OCI-LY3 (cell line): ENCODE measurements around the gene ID1.
"Not testable (repeated sequence)": the region's sequence is repeated elsewhere in the genome, so short reads cannot be mapped to it uniquely, and the experiment has no call there.

ENCODE experiments used
- H2AFZ ChIP-seq: fragments of 200-600, 300-600 bp; shearing (Covaris generic); 2 replicates; pipeline ENCODE4 v1.6.0; 2014; ENCODE audit warnings: antibody characterized with exemption, low read depth, low read length
- H3K27ac ChIP-seq: fragments of 200-600, 300-600 bp; sonication (generic); 2 replicates; pipeline ENCODE4 v1.5.1; 2014; ENCODE audit warnings: mild to moderate bottlenecking, low read length, moderate library complexity, mixed read lengths
- H3K27me3 ChIP-seq: fragments of 200-600, 300-600 bp; sonication (generic); 2 replicates; pipeline ENCODE4 v1.6.1; 2014; ENCODE audit warnings: low read depth, low read length, mixed read lengths
- H3K36me3 ChIP-seq: fragments of 200-600, 300-600 bp; sonication (generic); replicated peaks from 2 replicates; pipeline ENCODE3; 2014; ENCODE audit warnings: low read depth, low read length, mixed read lengths
- H3K4me1 ChIP-seq: fragments of 300-600, 200-600 bp; sonication (generic); 2 replicates; pipeline ENCODE4 v1.6.1; 2014; ENCODE audit warnings: low read length, mixed read lengths
- H3K4me2 ChIP-seq: fragments of 200-600, 300-600 bp; sonication (generic); 2 replicates; pipeline ENCODE4 v1.6.1; 2014; ENCODE audit warnings: low read length, mixed read lengths
- H3K4me3 ChIP-seq: fragments of 300-600, 200-600 bp; sonication (generic); 2 replicates; pipeline ENCODE4 v1.5.1; 2014; ENCODE audit warnings: antibody characterized with exemption, mild to moderate bottlenecking, low read length, moderate library complexity
- H3K79me2 ChIP-seq: fragments of 300-600, 200-600 bp; shearing (Covaris generic); 2 replicates; pipeline ENCODE4 v1.6.1; 2014; ENCODE audit warnings: mild to moderate bottlenecking, low read length, mixed read lengths
- H3K9ac ChIP-seq: fragments of 300-600, 200-600 bp; shearing (Covaris generic); 2 replicates; pipeline ENCODE4 v1.6.0; 2014; ENCODE audit warnings: mild to moderate bottlenecking, low read length, moderate library complexity
- H3K9me3 ChIP-seq: fragments of 200-600, 300-600 bp; shearing (Covaris generic); 2 replicates; pipeline ENCODE4 v1.6.1; 2014; ENCODE audit warnings: low read length, mixed read lengths; ENCODE audit not compliant: insufficient read depth
- H4K20me1 ChIP-seq: fragments of 200-600, 300-600 bp; sonication (generic); 2 replicates; pipeline ENCODE4 v1.6.1; 2016; ENCODE audit warnings: low read length, mixed read lengths; ENCODE audit not compliant: insufficient read depth
- EZH2phosphoT487 ChIP-seq: fragments of 200-600 bp; shearing (Covaris generic); IDR thresholded peaks from 2 replicates; pipeline ENCODE4 v1.6.1; 2018; ENCODE audit warnings: antibody characterized with exemption, mixed run types, low read depth
- TF ChIP-seq, protein P1 (sequence below): fragments of 200-600, 300-600 bp; sonication (generic); IDR thresholded peaks from 2 replicates; pipeline ENCODE4 v1.5.1; 2014; ENCODE audit warnings: antibody characterized with exemption, low read length, low read depth

The ID1 gene

DNA sequence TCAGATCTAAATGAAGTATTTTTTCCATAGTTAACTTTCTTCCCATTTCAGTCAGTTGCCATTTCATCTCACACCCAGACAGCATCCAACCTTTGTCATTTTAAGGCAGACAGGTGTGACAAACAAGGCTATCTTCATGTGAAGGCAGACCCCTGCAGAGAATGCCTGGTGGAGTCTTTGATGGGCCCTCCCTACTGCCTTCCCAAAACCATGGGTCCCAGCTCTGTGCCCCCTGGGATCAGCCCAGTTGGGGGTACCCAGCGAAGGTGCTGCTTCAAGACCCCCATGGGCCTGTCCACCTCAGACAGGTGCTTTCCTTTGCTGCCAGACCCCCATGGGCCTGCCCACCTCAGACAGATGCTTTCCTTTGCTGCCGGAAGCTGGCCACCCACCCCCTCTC is 28.3 kb upstream of the ID1 start:
- no peaks in the 10 kb centered on the region for H3K9me3 ChIP-seq
- no peaks in the 10 kb centered on the region for H3K79me2 ChIP-seq
- H3K9ac ChIP-seq = no peak overlapping the region
- H3K4me3 ChIP-seq = no peak overlapping the region
- no peak overlapping the region for H3K4me2 ChIP-seq
- H3K27me3 ChIP-seq = no peaks in the 10 kb centered on the region
- peaks cover 16% of the 10 kb centered on the region for H3K4me1 ChIP-seq
- no peaks in the 10 kb centered on the region for H3K36me3 ChIP-seq
- H3K27ac ChIP-seq = no peak overlapping the region
- no peak for TF ChIP-seq EZH2phosphoT487
- TF ChIP-seq, protein P1, sequence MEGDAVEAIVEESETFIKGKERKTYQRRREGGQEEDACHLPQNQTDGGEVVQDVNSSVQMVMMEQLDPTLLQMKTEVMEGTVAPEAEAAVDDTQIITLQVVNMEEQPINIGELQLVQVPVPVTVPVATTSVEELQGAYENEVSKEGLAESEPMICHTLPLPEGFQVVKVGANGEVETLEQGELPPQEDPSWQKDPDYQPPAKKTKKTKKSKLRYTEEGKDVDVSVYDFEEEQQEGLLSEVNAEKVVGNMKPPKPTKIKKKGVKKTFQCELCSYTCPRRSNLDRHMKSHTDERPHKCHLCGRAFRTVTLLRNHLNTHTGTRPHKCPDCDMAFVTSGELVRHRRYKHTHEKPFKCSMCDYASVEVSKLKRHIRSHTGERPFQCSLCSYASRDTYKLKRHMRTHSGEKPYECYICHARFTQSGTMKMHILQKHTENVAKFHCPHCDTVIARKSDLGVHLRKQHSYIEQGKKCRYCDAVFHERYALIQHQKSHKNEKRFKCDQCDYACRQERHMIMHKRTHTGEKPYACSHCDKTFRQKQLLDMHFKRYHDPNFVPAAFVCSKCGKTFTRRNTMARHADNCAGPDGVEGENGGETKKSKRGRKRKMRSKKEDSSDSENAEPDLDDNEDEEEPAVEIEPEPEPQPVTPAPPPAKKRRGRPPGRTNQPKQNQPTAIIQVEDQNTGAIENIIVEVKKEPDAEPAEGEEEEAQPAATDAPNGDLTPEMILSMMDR = no peak
- no peaks in the 10 kb centered on the region for H4K20me1 ChIP-seq
- no peak overlapping the region for H2AFZ ChIP-seq

DNA sequence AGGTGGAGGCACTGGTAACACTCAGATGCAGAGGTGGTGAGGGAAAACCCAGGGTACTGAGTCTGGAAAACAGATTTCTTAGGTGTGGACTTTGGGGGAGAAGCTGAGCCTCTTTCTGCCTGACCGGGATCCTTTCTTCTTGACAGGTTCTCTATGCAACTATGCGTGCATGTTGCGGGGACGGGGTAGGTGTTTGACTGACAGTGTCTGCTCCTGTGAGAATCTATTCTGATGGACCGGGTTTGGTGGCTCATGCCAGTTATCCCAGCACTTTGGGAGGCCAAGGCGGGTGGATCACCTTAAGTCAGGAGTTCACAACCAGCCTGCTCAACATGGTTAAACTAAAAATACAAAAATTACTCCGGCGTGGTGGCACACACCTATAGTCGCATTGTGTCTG is 27.9 kb upstream of the ID1 start:
- no peak for TF ChIP-seq EZH2phosphoT487
- TF ChIP-seq, protein P1 = no peak
- Histone ChIP-seq H3K27ac (no peak overlapping the region), H3K9me3 (no peaks in the 10 kb centered on the region), H4K20me1 (no peaks in the 10 kb centered on the region), H3K4me1 (peaks cover 12% of the 10 kb centered on the region), H3K4me3 (no peak overlapping the region), H3K36me3 (no peaks in the 10 kb centered on the region), H3K27me3 (no peaks in the 10 kb centered on the region), H3K79me2 (no peaks in the 10 kb centered on the region), H3K4me2 (no peak overlapping the region), H3K9ac (no peak overlapping the region), H2AFZ (no peak overlapping the region)

DNA sequence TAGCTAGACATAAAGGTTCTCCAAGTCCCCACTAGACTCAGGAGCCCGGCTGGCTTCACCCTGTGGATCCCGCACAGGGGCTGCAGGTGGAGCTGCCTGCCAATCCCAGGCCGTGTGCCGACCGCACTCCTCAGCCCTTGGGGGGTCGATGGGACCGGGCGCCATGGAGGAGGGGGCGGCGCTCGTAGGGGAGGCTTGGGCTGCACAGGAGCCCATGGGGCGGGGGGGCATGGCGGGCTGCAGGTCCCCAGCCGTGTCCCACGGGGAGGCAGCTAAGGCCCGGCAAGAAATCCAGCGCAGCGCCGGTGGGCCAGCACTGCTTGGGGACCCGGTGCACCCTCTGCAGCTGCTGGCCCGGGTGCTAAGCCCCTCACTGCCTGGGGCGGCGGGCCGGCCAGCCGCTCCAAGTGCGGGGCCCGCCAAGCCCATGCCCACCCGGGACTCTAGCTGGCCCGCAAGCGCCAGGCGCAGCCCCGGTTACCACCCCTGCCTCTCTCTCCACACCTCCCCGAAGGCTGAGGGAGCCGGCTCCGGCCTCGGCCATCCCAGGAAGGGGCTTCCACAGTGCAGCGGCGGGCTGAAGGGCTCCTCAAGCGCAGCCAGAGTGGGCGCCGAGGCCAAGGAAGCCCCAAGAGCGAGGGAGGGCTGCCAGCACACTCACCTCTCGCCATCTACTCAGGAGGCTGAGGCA is 26.5 kb upstream of the ID1 start:
- Histone ChIP-seq H2AFZ (no peak overlapping the region), H3K4me2 (no peak overlapping the region), H4K20me1 (no peaks in the 10 kb centered on the region), H3K79me2 (no peaks in the 10 kb centered on the region), H3K4me3 (no peak overlapping the region), H3K4me1 (peaks cover 6% of the 10 kb centered on the region), H3K9ac (no peak overlapping the region), H3K27me3 (no peaks in the 10 kb centered on the region), H3K9me3 (no peaks in the 10 kb centered on the region), H3K36me3 (no peaks in the 10 kb centered on the region), H3K27ac (no peak overlapping the region)
- TF ChIP-seq, protein P1 = no peak
- TF ChIP-seq EZH2phosphoT487 = no peak

DNA sequence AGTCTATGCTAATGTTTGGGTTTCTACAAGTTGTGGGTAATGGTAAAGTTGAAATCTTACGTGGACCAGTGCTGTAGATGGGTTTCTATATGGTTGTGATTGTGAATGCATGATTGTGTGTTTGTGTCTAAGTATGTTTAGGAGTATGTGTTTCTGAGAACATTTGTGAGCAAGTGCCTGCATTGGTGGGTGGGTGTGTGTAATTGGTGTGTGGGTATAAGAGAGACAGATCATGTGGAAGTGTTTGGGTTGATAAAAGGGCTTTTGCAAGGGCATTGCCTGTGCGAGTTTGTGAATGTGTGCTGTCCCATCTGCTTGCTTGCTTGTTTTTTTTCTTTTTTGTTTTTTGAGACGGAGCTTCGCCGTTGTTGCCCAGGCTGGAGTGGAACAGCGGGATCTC is 25.8 kb upstream of the ID1 start:
- no peaks in the 10 kb centered on the region for H3K79me2 ChIP-seq
- H3K36me3 ChIP-seq = no peaks in the 10 kb centered on the region
- H3K4me2 ChIP-seq = no peak overlapping the region
- H2AFZ ChIP-seq = no peak overlapping the region
- no peaks in the 10 kb centered on the region for H4K20me1 ChIP-seq
- TF ChIP-seq, protein P1 = no peak
- no peak for TF ChIP-seq EZH2phosphoT487
- H3K27me3 ChIP-seq = no peaks in the 10 kb centered on the region
- H3K4me3 ChIP-seq = no peak overlapping the region
- H3K4me1 ChIP-seq = no peaks in the 10 kb centered on the region
- H3K9me3 ChIP-seq = no peaks in the 10 kb centered on the region
- no peak overlapping the region for H3K27ac ChIP-seq
- H3K9ac ChIP-seq = no peak overlapping the region

DNA sequence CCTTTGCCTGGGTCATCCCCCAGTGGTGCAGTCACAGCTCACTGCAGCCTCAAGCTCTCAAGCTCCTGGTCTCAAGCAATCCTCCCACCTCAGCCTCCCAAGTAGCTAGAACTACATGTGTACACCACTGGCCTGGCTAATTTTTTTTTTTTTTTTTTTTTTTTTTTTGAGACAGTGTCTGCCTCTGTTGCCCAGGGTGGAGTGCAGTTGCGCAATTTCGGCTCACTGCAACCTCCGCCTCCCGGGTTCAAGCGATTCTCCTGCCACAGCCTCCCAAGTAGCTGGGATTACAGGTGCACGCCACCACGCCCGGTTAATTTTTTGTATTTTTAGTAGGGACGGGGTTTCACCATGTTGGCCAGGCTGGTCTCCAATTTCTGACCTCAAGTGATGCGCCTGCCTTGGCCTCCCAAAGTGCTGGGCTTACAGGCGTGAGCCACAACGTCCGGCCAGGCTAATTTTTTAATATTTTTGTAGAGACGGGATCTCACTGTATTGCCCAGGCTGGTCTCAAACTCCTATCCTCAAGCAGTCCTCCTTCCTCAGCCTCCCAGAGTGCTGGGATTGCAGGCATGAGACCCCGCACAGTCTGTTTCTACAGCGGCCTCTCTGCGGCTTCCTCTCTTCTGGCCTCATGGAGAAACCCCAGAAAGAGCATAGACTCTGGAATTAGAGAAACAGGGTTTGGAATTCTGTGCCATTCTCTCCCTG is 25.0 kb upstream of the ID1 start:
- not testable (repeated sequence) for H3K9me3 ChIP-seq, H3K79me2 ChIP-seq, H3K27me3 ChIP-seq, H3K36me3 ChIP-seq, H2AFZ ChIP-seq, H3K4me1 ChIP-seq, H3K4me2 ChIP-seq, H3K9ac ChIP-seq, H3K4me3 ChIP-seq, H3K27ac ChIP-seq, H4K20me1 ChIP-seq
